ENCODE data around the gene CXCL6. TPM values are rescaled to one million over a fixed set of nuclear protein-coding genes. Genes with fewer than 3 reads are reported as not detected.

CXCL6 gene
- total RNA-seq, 1 experiment from 2014 or later: 23.4 TPM

- BruUV-seq (replicated peaks): no TSS peak
- CTCF ChIA-PET: no interaction called here
- Histone ChIP-seq H3K4me2 (ENCODE audit: low read length) (peak overlapping the region; percentile 81), H3K4me1 (ENCODE audit: insufficient read depth, low read length) (peaks cover 61% of the 10 kb centered on the region), H4K20me1 (ENCODE audit: low read length) (no peaks in the 10 kb centered on the region), H3K79me2 (ENCODE audit: low read length) (no peaks in the 10 kb centered on the region), H3K9me3 (ENCODE audit: low read length) (no peaks in the 10 kb centered on the region), H3K36me3 (ENCODE audit: low read depth, low read length) (no peaks in the 10 kb centered on the region), H3K9me2 (replicated peaks; ENCODE audit: low read length) (no peaks in the 10 kb centered on the region), H3K4me3 (ENCODE audit: low read length) (peak overlapping the region; percentile 65), H3K27me3 (ENCODE audit: low read length) (no peaks in the 10 kb centered on the region), H2AFZ (ENCODE audit: low read length) (no peak overlapping the region), H3K9ac (ENCODE audit: low read length) (no peak overlapping the region), H3F3A (ENCODE audit: low read length, unreplicated experiment) (no peaks in the 10 kb centered on the region), H3K27ac (ENCODE audit: low read length) (peak overlapping the region; percentile 80)
- POLR2A ChIA-PET (ENCODE audit: unreplicated experiment): interaction anchor here (0.7 to 0.9 kb wide), 2 partner anchors 10 to 44 kb away, joined by 3 to 6 read pairs; no protein-coding TSS in a partner anchor
- no peak for ATAC-seq
- DNase-seq: peak; percentile 35
- TF ChIP-seq CTCF (conservative IDR thresholded peaks at IDR 0.05; ENCODE audit: low read depth, low read length): no peak
- TF ChIP-seq EZH2phosphoT487 (IDR thresholded peaks at IDR 0.05; ENCODE audit: borderline replicate concordance, low read length): no peak
- TF ChIP-seq EZH2 (IDR thresholded peaks at IDR 0.05; ENCODE audit: low read length, unreplicated experiment): no peak
- intact Hi-C loops (cut with micrococcal nuclease): no loop called here
These were observed 36.0 kb downstream of the CXCL6 start for GRCh38 chr4:73872316-73873108.

GRCh38 chr4:73874386-73874785 is 37.9 kb downstream of the CXCL6 start:
- no peak for DNase-seq
- Histone ChIP-seq H3K9me3 (ENCODE audit: low read length) (no peaks in the 10 kb centered on the region), H3K4me2 (ENCODE audit: low read length) (no peak overlapping the region), H3K4me3 (ENCODE audit: low read length) (no peak overlapping the region), H3K9ac (ENCODE audit: low read length) (no peak overlapping the region), H3K4me1 (ENCODE audit: insufficient read depth, low read length) (peaks cover 47% of the 10 kb centered on the region), H4K20me1 (ENCODE audit: low read length) (no peaks in the 10 kb centered on the region), H3F3A (ENCODE audit: low read length, unreplicated experiment) (no peaks in the 10 kb centered on the region), H2AFZ (ENCODE audit: low read length) (no peak overlapping the region), H3K79me2 (ENCODE audit: low read length) (no peaks in the 10 kb centered on the region), H3K36me3 (ENCODE audit: low read depth, low read length) (no peaks in the 10 kb centered on the region), H3K9me2 (replicated peaks; ENCODE audit: low read length) (no peaks in the 10 kb centered on the region), H3K27me3 (ENCODE audit: low read length) (no peaks in the 10 kb centered on the region), H3K27ac (ENCODE audit: low read length) (no peak overlapping the region)
- POLR2A ChIA-PET (ENCODE audit: unreplicated experiment): no interaction called here
- no TSS peak for BruUV-seq (replicated peaks)
- CTCF ChIA-PET: no interaction called here
- ATAC-seq: no peak
- TF ChIP-seq EZH2phosphoT487 (IDR thresholded peaks at IDR 0.05; ENCODE audit: borderline replicate concordance, low read length) (no peak), EZH2 (IDR thresholded peaks at IDR 0.05; ENCODE audit: low read length, unreplicated experiment) (no peak), CTCF (conservative IDR thresholded peaks at IDR 0.05; ENCODE audit: low read depth, low read length) (no peak)
- intact Hi-C loops (cut with micrococcal nuclease): no loop called here

GRCh38 chr4:73875401-73875800 is 38.9 kb downstream of the CXCL6 start:
- Histone ChIP-seq H4K20me1 (ENCODE audit: low read length) (no peaks in the 10 kb centered on the region), H3K79me2 (ENCODE audit: low read length) (no peaks in the 10 kb centered on the region), H3K4me3 (ENCODE audit: low read length) (no peak overlapping the region), H3F3A (ENCODE audit: low read length, unreplicated experiment) (no peaks in the 10 kb centered on the region), H3K27ac (ENCODE audit: low read length) (peak overlapping the region; percentile 40), H2AFZ (ENCODE audit: low read length) (no peak overlapping the region), H3K36me3 (ENCODE audit: low read depth, low read length) (no peaks in the 10 kb centered on the region), H3K4me1 (ENCODE audit: insufficient read depth, low read length) (peaks cover 38% of the 10 kb centered on the region), H3K4me2 (ENCODE audit: low read length) (0 out of 2 replicates have a peak overlapping the region, but pooled peaks have one; percentile 2), H3K9ac (ENCODE audit: low read length) (no peak overlapping the region), H3K27me3 (ENCODE audit: low read length) (no peaks in the 10 kb centered on the region), H3K9me2 (replicated peaks; ENCODE audit: low read length) (no peaks in the 10 kb centered on the region), H3K9me3 (ENCODE audit: low read length) (no peaks in the 10 kb centered on the region)
- no TSS peak for BruUV-seq (replicated peaks)
- CTCF ChIA-PET: no interaction called here
- TF ChIP-seq EZH2 (IDR thresholded peaks at IDR 0.05; ENCODE audit: low read length, unreplicated experiment): no peak
- TF ChIP-seq CTCF (conservative IDR thresholded peaks at IDR 0.05; ENCODE audit: low read depth, low read length): no peak
- TF ChIP-seq EZH2phosphoT487 (IDR thresholded peaks at IDR 0.05; ENCODE audit: borderline replicate concordance, low read length): no peak
- intact Hi-C loops (cut with micrococcal nuclease): no loop called here
- ATAC-seq: peak; percentile 41
- DNase-seq: peak; percentile 69
- POLR2A ChIA-PET (ENCODE audit: unreplicated experiment): no interaction called here

Measured in PC-3 (cell line).